ENCODE data around the gene SIGLEC8.

SIGLEC8 gene

DNA sequence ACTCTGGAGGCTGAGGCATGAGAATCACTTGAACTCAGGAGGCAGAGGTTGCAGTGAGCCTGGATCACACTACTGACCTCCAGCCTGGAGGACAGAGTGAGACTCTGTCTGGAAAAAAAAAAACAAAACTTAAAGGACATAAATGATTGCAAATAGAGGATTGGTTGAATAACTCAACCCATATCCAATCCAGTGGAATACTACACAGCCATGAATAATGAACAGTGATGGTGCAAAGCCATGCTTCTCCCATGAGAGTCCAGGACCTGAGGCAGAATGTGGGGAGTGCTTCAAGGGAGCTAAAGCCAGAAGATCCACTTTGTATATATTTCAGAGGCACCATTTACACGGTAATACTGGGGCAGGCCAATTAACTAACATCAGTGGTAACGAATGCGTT is 17.9 kb upstream of the SIGLEC8 start:
- TF ChIP-seq, protein P1, sequence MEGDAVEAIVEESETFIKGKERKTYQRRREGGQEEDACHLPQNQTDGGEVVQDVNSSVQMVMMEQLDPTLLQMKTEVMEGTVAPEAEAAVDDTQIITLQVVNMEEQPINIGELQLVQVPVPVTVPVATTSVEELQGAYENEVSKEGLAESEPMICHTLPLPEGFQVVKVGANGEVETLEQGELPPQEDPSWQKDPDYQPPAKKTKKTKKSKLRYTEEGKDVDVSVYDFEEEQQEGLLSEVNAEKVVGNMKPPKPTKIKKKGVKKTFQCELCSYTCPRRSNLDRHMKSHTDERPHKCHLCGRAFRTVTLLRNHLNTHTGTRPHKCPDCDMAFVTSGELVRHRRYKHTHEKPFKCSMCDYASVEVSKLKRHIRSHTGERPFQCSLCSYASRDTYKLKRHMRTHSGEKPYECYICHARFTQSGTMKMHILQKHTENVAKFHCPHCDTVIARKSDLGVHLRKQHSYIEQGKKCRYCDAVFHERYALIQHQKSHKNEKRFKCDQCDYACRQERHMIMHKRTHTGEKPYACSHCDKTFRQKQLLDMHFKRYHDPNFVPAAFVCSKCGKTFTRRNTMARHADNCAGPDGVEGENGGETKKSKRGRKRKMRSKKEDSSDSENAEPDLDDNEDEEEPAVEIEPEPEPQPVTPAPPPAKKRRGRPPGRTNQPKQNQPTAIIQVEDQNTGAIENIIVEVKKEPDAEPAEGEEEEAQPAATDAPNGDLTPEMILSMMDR (IDR thresholded peaks at IDR 0.05; ENCODE audit: insufficient read depth, low read depth, low read length, missing control alignments), result no peak
- no peak overlapping the region for H3K4me3 ChIP-seq (ENCODE audit: low read depth, low read length)
- DNase-seq (ENCODE audit: low read depth), result no peak

DNA sequence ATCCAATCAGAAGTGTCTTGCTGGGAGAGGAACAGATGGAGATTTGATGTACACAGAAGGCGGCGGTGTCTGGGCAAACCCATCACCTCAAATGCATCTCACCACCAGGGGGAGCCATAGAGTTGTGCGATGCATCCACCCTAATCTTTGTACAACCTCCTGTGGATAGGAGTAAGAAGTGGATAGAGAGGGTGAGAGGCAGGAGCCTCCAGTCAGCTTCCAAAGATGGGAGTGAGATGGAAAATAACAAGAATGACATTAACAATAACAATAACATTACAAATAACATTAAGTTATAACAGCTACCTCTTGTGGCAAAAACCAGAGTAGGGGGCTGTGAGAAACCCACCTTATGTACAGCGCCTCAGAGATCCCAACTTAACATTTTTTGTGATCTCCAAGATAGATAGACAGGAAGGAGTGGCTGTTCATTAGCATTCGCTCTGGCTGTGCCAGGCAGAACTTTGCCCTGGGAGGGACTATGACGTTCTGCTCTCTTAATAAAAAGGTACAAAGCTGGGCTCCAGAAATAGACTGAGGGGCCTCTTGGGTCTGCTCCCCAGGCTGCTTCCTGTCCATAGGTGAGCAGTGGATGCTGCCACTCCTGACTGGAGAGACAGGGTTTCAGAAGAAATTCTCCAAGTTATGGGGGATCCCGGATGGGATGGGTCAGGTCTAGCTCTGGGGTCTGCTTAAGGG is 14.9 kb upstream of the SIGLEC8 start:
- TF ChIP-seq, protein P1 (IDR thresholded peaks at IDR 0.05; ENCODE audit: insufficient read depth, low read depth, low read length, missing control alignments), result peak; percentile 84
- H3K4me3 ChIP-seq (ENCODE audit: low read depth, low read length), result no peak overlapping the region
- DNase-seq (ENCODE audit: low read depth), result peak; percentile 83

DNA sequence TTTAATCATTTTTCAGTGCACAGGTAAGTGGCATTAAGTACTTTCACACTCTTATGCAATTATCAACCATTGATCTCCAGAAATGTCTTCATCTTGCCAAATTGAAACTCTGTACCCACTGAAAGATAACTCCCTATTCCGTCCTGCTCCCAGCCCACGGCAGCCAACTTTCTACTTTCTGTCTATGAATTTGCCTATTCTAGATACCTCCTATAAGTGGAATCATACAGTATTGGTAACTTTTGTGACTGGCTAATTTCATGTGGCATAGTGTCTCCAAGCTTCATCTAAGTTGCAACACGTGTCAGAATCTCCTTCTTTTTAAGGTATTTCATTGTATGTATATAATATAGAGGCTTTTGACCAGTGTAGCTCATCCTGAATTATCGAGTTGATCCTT is 14.4 kb upstream of the SIGLEC8 start:
- no peak overlapping the region for H3K4me3 ChIP-seq (ENCODE audit: low read depth, low read length)
- TF ChIP-seq, protein P1 (IDR thresholded peaks at IDR 0.05; ENCODE audit: insufficient read depth, low read depth, low read length, missing control alignments), result no peak
- no peak for DNase-seq (ENCODE audit: low read depth)

DNA sequence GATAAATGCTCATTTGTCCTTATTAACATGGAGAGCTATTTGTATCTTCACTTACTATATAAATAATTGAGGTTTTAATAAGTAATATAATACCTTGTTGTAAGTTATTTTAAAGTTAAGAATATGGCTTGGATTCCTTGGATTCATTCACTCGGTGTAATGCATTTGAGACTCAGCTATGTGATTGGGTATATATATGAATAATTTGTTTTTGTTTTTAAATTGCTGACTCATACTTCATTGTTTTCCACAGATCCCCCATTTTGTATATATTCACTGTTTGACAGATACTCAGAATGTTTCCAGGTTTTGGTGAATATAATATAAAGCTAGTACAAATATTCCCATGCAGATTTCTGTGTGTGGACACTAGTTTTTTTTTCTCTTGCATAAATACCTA is 13.3 kb upstream of the SIGLEC8 start:
- no peak overlapping the region for H3K4me3 ChIP-seq (ENCODE audit: low read depth, low read length)
- DNase-seq (ENCODE audit: low read depth), result no peak
- TF ChIP-seq, protein P1 (IDR thresholded peaks at IDR 0.05; ENCODE audit: insufficient read depth, low read depth, low read length, missing control alignments), result no peak

DNA sequence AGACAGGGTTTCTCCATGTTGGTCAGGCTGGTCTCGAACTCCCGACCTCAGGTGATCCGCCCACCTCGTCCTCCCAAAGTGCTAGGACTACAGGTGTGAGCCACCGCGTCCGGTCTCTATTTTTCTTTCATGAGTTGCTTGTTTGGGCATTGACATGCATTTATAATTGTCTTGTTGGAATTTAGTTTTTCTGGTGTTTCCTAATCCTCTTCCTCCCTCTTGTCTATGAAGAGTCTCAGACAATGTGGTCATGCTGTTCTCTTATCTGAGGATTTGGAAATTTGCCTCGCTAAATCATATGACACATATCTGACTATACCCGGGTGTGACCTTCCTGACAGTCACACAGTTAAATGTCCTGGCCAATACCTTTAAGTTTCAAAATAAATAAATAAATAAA is 12.7 kb upstream of the SIGLEC8 start:
- TF ChIP-seq, protein P1 (IDR thresholded peaks at IDR 0.05; ENCODE audit: insufficient read depth, low read depth, low read length, missing control alignments), result no peak
- DNase-seq (ENCODE audit: low read depth), result no peak
- no peak overlapping the region for H3K4me3 ChIP-seq (ENCODE audit: low read depth, low read length)

DNA sequence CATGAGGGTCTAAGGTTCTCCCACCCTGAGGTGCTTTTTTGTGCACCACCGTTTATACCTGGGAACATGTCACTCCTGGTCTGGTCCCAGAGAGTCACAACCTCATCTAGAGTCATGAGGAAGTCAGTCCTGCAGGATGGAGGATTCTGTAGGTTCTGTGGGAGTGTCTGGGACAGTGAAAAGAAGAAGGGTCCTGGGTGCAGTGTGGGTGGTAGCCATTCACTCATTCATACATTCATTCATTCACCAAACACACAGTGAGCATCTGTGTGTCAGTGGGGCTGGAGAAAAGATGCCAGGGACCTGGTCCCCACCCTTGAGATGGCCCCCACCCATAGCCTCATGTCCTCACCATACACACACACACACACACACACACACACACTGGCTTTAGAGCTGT is 11.4 kb upstream of the SIGLEC8 start:
- TF ChIP-seq, protein P1 (IDR thresholded peaks at IDR 0.05; ENCODE audit: insufficient read depth, low read depth, low read length, missing control alignments), result no peak
- H3K4me3 ChIP-seq (ENCODE audit: low read depth, low read length), result no peak overlapping the region
- DNase-seq (ENCODE audit: low read depth), result no peak

DNA sequence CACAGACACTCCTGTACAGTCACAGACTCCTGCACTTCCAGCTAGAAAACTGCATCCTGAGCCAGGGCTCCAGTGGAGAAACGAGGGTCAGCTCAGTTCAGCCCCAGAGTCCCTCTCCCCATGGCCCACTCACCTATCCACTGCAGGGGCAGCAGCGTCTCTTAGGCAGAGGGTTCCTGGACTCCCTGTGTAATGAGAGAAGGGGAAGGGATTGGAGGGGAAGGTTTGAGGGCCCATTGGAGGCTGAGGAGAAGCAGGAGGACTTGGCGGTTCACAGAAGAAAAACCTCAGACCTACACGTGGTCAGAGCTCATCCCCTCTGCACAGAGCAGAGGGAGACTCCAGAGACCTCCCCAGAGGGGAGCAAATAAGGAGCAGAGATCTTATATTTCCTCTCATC is 10.9 kb upstream of the SIGLEC8 start:
- TF ChIP-seq, protein P1 (IDR thresholded peaks at IDR 0.05; ENCODE audit: insufficient read depth, low read depth, low read length, missing control alignments), result no peak
- no peak for DNase-seq (ENCODE audit: low read depth)
- H3K4me3 ChIP-seq (ENCODE audit: low read depth, low read length), result no peak overlapping the region
